Posterior vena cava (tissue), 2 donors: ENCODE data around the gene NTRK2. TPM values are rescaled to one million over a fixed set of nuclear protein-coding genes. Genes with fewer than 3 reads are reported as not detected.

Experiments
- DNase-seq: peaks from one replicate; pipeline ENCODE4 v3.0.0-alpha.2; 2020; ENCODE audit warnings: low spot score
- intact Hi-C, 2 donors: fragments of 100-400 bp; cut with DNase I; formaldehyde crosslinking; loops; one replicate each; pipeline versions ENCODE4 v1.14.1 to v1.14.2; 2022 to 2023
- long read RNA-seq, 2 donors: library from polyadenylated mRNA; unstranded; transcript quantifications; one replicate each; pipeline ENCODE4 v2.0.0, GENCODE V29; 2020 to 2021
- total RNA-seq, 2 donors: library from RNA; stranded (reverse); fragmentation: NEBNext Ultra II Directional; extraction: Animal tissue kit (Norgen Biotek cat#: 25700); gene quantifications; one replicate each; pipeline ENCODE4 v1.2.1, GENCODE V29; 2021
- donor health status: DM: yes; HTN: yes; CAD: no.
- donor health status: DM: yes; HTN: yes; CAD: no.

Gene NTRK2
- total RNA-seq: 10 to 100 TPM; 19.2 to 43.8 TPM
- long read RNA-seq, donor 1, full-length matches to known transcripts: 24 of 43 reads
- long read RNA-seq, donor 1, partial matches to known transcripts: 2 of 43 reads
- long read RNA-seq, donor 1, other reads (novel, unspliced or antisense): 17 of 43 reads
- long read RNA-seq, donor 2, full-length matches to known transcripts: 42 of 84 reads
- long read RNA-seq, donor 2, partial matches to known transcripts: 31 of 84 reads
- long read RNA-seq, donor 2, other reads (novel, unspliced or antisense): 11 of 84 reads

- DNase-seq: peak; percentile 89
- intact Hi-C loops: no loop called here
These were observed at the start of gene NTRK2 for GRCh38 chr9:84669288-84670137. Gene NTRK2 (plus strand): TSS chr9:84669729. CDS start chr9:84670749, 1,020 bp downstream.

DNA sequence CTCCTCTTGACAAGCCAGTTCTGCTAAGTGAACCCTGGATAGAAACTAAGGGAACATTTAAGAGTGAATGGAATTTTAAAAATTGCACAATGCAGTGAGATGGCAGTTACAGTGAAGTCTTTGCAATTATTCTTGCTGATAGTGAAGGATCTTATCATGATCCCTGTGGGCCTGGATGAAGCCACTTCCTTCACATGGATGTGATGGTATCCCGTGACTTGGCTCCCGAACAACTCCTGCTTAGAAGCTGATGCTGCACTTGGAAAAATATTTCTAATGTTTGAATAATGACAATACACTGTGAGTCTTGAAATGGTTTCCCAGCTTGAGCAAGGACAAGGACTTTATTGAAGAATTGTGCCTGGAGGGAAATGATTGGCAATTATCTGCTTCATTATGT is 49.2 kb upstream of the NTRK2 start:
- no peak for DNase-seq
- intact Hi-C loops: no loop called here

DNA sequence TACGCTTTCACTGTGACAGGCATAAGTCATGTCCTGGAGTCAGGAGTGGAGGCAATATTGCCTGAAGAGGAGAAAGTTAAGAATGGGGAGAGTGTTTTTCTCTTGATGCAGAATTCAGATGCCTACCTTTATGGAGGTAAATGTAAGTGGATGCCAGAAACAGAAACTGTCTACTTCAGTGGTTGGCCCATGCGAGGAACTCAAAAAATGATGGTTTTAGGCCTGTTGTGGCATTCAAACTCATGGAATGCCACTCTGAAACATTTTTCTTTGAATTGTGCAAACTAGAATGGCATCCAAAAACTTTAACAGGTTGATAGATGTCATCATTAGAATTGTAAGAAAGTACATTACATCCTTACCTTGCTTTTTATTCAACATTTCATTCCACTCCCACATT is 47.7 kb upstream of the NTRK2 start:
- DNase-seq: no peak
- intact Hi-C loops: no loop called here

- intact Hi-C loops: no loop called here
- no peak for DNase-seq
These were observed 46.5 kb upstream of the NTRK2 start for GRCh38 chr9:84622981-84623380.

DNA sequence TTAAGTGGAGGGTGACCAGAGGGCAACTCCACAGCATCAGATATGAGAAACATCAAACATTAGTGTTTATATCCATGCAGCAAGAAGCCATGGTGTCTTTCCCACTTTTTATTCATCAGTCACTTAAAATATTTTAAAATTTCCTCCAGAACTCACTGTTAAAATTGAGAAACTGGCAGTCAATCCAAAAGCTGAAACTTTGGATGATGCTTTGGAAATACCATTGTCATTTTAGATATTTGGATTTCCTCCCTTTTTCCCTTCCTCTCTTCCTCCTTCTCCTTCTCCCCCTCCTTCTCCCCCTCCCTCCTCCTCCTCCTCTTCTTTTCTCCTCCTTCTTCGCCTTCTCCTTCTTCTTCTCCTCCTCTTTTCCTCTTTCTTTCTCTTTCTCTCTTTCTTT is 33.1 kb upstream of the NTRK2 start:
- DNase-seq: no peak
- intact Hi-C loops: no loop called here

DNA sequence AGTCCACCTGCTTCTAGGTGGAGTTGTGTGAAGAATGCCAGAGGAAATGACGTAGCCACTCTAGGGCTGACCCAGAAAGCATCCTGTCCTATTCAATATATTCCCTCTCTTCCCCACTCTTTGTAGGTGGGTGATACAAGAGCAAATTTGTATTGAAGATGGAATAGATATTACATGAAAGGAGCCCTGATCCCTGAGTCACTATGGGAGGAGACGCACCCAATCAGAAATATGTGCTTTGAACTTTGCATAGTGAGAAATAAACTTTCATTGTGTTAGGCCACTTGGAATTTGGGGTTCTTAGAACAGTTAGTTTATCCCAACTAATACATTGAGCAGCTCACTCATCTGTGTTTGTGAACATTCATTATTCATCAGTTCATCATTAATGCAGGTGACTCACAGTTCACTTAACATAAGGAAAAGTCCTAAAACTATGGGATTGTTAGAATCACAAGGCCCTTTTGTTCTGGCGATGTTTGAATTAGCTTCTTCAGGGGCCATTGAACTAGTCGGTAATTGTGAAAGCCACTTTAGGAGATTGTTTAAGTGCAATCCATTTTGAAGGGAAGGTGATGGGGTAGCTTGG is 26.9 kb upstream of the NTRK2 start:
- no peak for DNase-seq
- intact Hi-C loops: no loop called here

DNA sequence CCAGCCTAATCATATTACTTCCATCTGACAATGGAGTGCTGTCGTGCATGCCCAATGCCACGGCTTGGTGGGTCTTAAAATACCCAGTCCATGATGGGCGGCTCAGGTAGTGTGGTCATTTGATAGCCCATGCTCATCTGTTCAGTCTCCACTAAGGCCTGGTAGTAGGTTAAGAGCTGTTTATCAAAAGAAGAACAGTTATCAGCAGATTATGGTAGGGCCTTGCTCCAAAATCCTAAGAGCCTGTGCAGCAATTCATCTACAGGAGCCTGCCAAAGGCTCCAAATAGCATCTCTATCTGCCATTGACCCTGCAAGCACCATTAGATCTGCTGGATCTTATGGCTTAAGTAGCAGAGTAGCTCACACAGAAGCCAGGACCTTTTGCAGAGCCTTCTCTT is 21.8 kb upstream of the NTRK2 start:
- no peak for DNase-seq
- intact Hi-C loops: no loop called here

- DNase-seq: no peak
- intact Hi-C loops: no loop called here
These were observed 16.9 kb upstream of the NTRK2 start for GRCh38 chr9:84652496-84653120.

GRCh38 chr9:84655447-84655846 is 14.1 kb upstream of the NTRK2 start:
- no peak for DNase-seq
- intact Hi-C loops: no loop called here

- DNase-seq: no peak
- intact Hi-C loops: no loop called here
These were observed 10.2 kb upstream of the NTRK2 start for GRCh38 chr9:84659313-84659712.

- intact Hi-C loops: no loop called here
- DNase-seq: no peak
These were observed 9.8 kb upstream of the NTRK2 start for GRCh38 chr9:84659773-84660172.

DNA sequence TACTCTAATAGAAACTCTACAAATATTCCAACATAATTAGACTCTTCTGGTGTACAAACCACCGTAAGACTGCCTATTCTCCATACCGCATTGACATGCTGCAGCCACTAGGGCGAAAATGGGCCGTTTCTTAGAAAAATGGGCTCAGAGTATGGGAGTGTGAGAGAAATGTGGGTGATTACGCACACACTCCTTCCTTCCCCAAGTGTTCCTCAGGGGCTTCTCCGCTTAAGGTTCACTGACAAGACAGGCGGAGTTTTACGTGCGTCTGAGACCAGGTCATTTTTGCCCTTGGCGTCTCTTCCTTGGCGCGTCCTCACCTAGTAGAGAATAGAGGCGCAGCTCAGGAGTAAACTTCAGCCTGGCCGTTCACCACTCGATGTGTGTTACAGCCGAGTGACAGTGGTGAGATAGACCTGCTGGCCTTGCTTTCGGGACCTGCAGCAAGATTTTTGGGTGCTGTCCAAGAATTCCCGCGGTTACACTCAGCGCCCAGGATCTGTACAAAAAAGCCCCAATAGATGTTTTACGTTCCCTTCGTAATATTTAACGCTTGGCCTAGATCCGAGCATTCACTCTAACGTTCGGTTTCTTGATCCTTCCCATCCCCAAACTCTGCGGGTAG is 1.8 kb upstream of the NTRK2 start:
- DNase-seq: no peak
- intact Hi-C loops: no loop called here

DNA sequence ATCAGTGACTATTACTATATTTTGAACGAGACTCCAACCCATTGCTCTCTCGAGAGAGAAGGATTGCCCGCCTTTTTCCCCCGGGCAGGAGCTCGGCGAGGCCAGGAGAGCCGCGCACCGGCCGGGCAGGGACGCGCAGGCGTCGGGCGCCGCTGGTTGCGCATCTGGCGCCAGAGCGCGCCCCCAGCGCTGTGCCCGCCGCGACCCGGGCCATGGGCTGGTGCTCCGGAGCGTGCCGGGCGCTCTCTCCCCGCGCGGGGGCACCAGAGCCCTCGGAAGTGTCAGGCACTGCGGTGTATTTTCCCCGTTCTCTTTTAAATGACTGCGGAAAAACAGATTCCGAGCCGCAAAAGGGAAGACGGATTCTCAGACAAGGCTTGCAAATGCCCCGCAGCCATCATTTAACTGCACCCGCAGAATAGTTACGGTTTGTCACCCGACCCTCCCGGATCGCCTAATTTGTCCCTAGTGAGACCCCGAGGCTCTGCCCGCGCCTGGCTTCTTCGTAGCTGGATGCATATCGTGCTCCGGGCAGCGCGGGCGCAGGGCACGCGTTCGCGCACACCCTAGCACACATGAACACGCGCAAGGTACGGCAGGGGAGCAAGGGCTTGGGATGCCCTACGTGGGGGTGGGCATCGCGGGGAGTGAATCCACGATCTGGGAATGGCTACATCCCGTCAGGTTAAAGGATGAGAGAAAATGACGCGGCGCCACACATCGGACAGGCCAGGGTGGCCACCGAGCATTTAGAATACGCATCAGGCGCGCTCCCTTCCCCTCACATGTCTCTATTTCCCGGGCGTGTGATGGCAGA is 1.1 kb upstream of the NTRK2 start:
- intact Hi-C loops: no loop called here
- peak; percentile 93 for DNase-seq

GRCh38 chr9:84669013-84669287 is 579 bp upstream of the NTRK2 start:
- intact Hi-C loops: no loop called here
- DNase-seq: no peak

- peak; percentile 83 for DNase-seq
- intact Hi-C loops: no loop called here
These were observed 861 bp downstream of the NTRK2 start for GRCh38 chr9:84670138-84671041.

GRCh38 chr9:84671586-84672521 is 2.3 kb downstream of the NTRK2 start:
- intact Hi-C loops: no loop called here
- DNase-seq: no peak

DNA sequence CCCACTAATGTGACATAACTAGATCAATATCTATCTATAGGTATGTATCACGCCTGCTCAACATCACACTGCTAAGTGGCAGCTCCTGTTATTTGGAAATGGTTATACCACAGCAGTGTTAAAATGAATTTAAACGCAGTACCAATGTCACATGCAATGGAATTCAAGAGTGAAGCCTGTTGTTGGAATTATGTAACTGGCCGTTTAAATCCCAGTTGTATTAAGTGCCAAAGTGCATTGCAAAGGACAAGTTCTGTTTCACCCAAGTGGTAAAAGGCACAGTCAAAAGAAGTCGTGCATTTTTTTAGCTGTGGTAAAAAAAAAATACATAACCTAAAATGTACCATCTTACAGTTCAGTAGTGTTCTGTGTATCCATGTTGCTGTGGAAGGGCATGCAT is 4.3 kb downstream of the NTRK2 start:
- intact Hi-C loops: no loop called here
- no peak for DNase-seq
